Liver (tissue), 9 donors: ENCODE results near the gene DDX42. TPM values are rescaled to one million over a fixed set of nuclear protein-coding genes. Genes with fewer than 3 reads are reported as not detected.
A peak's percentile ranks its signal among the peaks of the same experiment; 100 is the strongest.

Experiments
- DNase-seq: peaks from one replicate; pipeline ENCODE4 v3.0.0-alpha.2; 2017; ENCODE audit warnings: low spot score
- H3K27ac ChIP-seq, 2 donors: one replicate each; pipeline ENCODE4 v1.7.0; 2013; ENCODE audit warnings: inconsistent platforms in 2 of 2, low read length in 2 of 2, control low read depth in 1 of 2, low read depth in 1 of 2, mild to moderate bottlenecking in 1 of 2
- H3K27me3 ChIP-seq, 4 donors: one replicate each; pipeline versions ENCODE4 v1.6.1 to v1.7.0; 2013; ENCODE audit warnings: low read length in 3 of 4, inconsistent platforms in 1 of 4, mild to moderate bottlenecking in 1 of 4, moderate library complexity in 1 of 4; ENCODE audit not compliant: control insufficient read depth in 4 of 4, insufficient read depth in 4 of 4
- H3K36me3 ChIP-seq, 4 donors: one replicate each; pipeline versions ENCODE4 v1.6.1 to v1.7.0; 2013; ENCODE audit warnings: low read length in 3 of 4, mild to moderate bottlenecking in 3 of 4, low read depth in 1 of 4, moderate library complexity in 1 of 4; ENCODE audit not compliant: control insufficient read depth in 4 of 4, insufficient read depth in 3 of 4
- H3K4me1 ChIP-seq, 4 donors: one replicate each; pipeline versions ENCODE4 v1.6.1 to v1.7.0; 2013; ENCODE audit warnings: low read length in 3 of 4, mild to moderate bottlenecking in 3 of 4, moderate library complexity in 1 of 4; ENCODE audit not compliant: control insufficient read depth in 4 of 4, insufficient read depth in 4 of 4
- H3K4me3 ChIP-seq, 3 donors: one replicate each; pipeline versions ENCODE4 v1.6.1 to v1.7.0; 2013; ENCODE audit warnings: low read length in 3 of 3, control low read depth in 1 of 3, low read depth in 1 of 3, mild to moderate bottlenecking in 1 of 3
- H3K9ac ChIP-seq, 2 donors: one replicate each; pipeline ENCODE4 v1.7.0; 2013; ENCODE audit warnings: low read length in 2 of 2, mild to moderate bottlenecking in 2 of 2, moderate library complexity in 2 of 2, control low read depth in 1 of 2, low read depth in 1 of 2
- H3K9me3 ChIP-seq, 4 donors: one replicate each; pipeline versions ENCODE4 v1.6.1 to v1.7.0; 2013; ENCODE audit warnings: low read length in 3 of 4; ENCODE audit not compliant: control insufficient read depth in 4 of 4
- EGR1 ChIP-seq, 2 donors: IDR thresholded peaks; 2 replicates each; pipeline ENCODE4 v1.6.1; 2016 to 2018; ENCODE audit warnings: antibody characterized with exemption in 2 of 2, low read depth in 2 of 2
- FOXA2 ChIP-seq: IDR thresholded peaks from 2 replicates; pipeline ENCODE4 v1.6.1; 2016; ENCODE audit warnings: antibody characterized with exemption
- HNF4A ChIP-seq, 2 donors: conservative IDR thresholded peaks; 2 replicates each; pipeline ENCODE4 v1.6.1; 2016; ENCODE audit warnings: antibody characterized with exemption in 2 of 2, mild to moderate bottlenecking in 2 of 2
- HNF4G ChIP-seq: IDR thresholded peaks from 2 replicates; pipeline ENCODE4 v1.6.1; 2016; ENCODE audit warnings: antibody characterized with exemption
- JUND ChIP-seq, 2 donors: IDR thresholded peaks; 2 replicates each; pipeline ENCODE4 v1.6.1; 2016; ENCODE audit warnings: antibody characterized with exemption in 2 of 2
- RAD21 ChIP-seq, 2 donors: IDR thresholded peaks; 2 replicates each; pipeline ENCODE4 v1.6.1; 2016; ENCODE audit warnings: antibody characterized with exemption in 2 of 2, mild to moderate bottlenecking in 2 of 2
- RXRA ChIP-seq, 2 donors: IDR thresholded peaks; 2 replicates each; pipeline ENCODE4 v1.6.1; 2017 to 2018; ENCODE audit warnings: antibody characterized with exemption in 2 of 2, mild to moderate bottlenecking in 1 of 2
- TAF1 ChIP-seq: conservative IDR thresholded peaks from 2 replicates; pipeline ENCODE4 v1.6.1; 2016; ENCODE audit warnings: antibody characterized with exemption, mild to moderate bottlenecking
- WGBS: extraction: QIAGEN DNeasy Blood & Tissue Kit; methylation state at CpG from one replicate; pipeline ENCODE4 v1.1.7; 2013; 5-methylcytosine and 5-hydroxymethylcytosine counted together
- polyA plus RNA-seq, 2 donors: library from polyadenylated mRNA; stranded (reverse) in 1 of 2; unstranded in 1 of 2; fragments of 200-250 nt in 1 of 2; fragments of >200 nt in 1 of 2; fragmentation: Nextera tagmentation in 1 of 2; extraction: Ambion mirVana in 1 of 2; gene quantifications; one replicate each; pipeline versions ENCODE4 v1.2.1 to v1.2.3, GENCODE V29; 2013 to 2015
- total RNA-seq, 2 donors: library from RNA; depleted of rRNA; stranded (reverse); fragments of >200 nt; gene quantifications; one replicate each; pipeline ENCODE4 v1.2.3, GENCODE V29; 2014
- TF ChIP-seq, protein P1 (sequence below): IDR thresholded peaks from 2 replicates; pipeline ENCODE4 v1.6.1; 2016; ENCODE audit warnings: antibody characterized with exemption
- TF ChIP-seq, protein P2 (sequence below): fragments of 150-350 bp; IDR thresholded peaks from 2 replicates; pipeline ENCODE4 v1.5.1; 2017; ENCODE audit warnings: improper control_type of control experiment, low read depth, low read length; ENCODE audit not compliant: missing input control
- TF ChIP-seq, protein P3 (sequence below): IDR thresholded peaks from 2 replicates; pipeline ENCODE4 v1.6.1; 2016; ENCODE audit warnings: antibody characterized with exemption
- TF ChIP-seq, protein P4 (sequence below): IDR thresholded peaks from 2 replicates; pipeline ENCODE4 v1.6.1; 2016; ENCODE audit warnings: antibody characterized with exemption, mild to moderate bottlenecking
- donor health status: healthy.
- donor health status: healthy.
- donor health status: healthy.
- donor health status: healthy.
- donor health status: healthy.

The DDX42 gene
- total and polyA plus RNA-seq, 4 donors = 15.0 to 64.2 (median 29.9) TPM

DNA sequence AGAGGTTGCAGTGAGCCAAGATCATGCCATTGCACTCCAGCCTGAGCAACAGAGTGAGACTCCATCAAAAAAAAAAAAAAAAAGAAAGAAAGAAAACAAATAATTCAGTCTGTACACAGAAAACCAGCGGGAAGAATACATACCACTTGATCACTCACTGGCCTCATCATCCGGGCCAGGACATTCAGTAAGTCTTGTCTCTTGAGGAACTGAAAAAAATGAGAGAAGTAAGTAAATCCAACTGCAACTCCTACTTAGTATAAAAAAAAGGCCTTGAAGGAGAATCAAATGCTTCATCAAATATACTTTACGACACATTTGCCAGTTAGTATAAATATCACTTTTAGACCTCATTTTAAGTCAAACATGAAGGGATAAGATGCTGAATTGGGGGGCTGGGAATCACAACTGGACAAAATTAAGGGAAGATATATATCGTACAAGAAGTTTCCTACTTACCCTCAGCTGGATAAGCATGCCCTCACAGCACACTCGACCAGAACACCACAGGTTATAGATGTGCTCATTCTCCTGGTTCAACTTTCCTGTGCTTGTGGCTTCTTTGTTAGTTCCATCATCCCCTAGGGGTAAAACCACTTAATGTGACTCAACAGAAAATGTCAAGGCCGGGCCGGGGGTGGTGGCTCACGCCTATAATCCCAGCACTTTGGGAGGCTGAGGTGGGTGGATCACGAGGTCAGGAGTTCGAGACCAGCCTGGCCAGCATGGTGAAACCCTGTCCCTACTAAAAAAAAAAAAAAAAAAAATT, 13.0 kb upstream of the DDX42 start:
- Histone ChIP-seq H3K36me3 (peaks cover 8 to 34% (median 28%) of the 10 kb centered on the region in 4 donors), H3K27me3 (no peaks in the 10 kb centered on the region), H3K4me1 (peaks cover 3 to 21% (median 15%) of the 10 kb centered on the region in 4 donors), H3K27ac (no peak overlapping the region), H3K9ac (no peak overlapping the region), H3K4me3 (no peak overlapping the region), H3K9me3 (no peaks in the 10 kb centered on the region)
- no peak for DNase-seq
- TF ChIP-seq, protein P1, sequence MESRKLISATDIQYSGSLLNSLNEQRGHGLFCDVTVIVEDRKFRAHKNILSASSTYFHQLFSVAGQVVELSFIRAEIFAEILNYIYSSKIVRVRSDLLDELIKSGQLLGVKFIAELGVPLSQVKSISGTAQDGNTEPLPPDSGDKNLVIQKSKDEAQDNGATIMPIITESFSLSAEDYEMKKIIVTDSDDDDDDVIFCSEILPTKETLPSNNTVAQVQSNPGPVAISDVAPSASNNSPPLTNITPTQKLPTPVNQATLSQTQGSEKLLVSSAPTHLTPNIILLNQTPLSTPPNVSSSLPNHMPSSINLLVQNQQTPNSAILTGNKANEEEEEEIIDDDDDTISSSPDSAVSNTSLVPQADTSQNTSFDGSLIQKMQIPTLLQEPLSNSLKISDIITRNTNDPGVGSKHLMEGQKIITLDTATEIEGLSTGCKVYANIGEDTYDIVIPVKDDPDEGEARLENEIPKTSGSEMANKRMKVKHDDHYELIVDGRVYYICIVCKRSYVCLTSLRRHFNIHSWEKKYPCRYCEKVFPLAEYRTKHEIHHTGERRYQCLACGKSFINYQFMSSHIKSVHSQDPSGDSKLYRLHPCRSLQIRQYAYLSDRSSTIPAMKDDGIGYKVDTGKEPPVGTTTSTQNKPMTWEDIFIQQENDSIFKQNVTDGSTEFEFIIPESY = no peak
- TF ChIP-seq, protein P2, sequence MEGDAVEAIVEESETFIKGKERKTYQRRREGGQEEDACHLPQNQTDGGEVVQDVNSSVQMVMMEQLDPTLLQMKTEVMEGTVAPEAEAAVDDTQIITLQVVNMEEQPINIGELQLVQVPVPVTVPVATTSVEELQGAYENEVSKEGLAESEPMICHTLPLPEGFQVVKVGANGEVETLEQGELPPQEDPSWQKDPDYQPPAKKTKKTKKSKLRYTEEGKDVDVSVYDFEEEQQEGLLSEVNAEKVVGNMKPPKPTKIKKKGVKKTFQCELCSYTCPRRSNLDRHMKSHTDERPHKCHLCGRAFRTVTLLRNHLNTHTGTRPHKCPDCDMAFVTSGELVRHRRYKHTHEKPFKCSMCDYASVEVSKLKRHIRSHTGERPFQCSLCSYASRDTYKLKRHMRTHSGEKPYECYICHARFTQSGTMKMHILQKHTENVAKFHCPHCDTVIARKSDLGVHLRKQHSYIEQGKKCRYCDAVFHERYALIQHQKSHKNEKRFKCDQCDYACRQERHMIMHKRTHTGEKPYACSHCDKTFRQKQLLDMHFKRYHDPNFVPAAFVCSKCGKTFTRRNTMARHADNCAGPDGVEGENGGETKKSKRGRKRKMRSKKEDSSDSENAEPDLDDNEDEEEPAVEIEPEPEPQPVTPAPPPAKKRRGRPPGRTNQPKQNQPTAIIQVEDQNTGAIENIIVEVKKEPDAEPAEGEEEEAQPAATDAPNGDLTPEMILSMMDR = no peak
- no peak for TF ChIP-seq FOXA2
- TF ChIP-seq, protein P3, sequence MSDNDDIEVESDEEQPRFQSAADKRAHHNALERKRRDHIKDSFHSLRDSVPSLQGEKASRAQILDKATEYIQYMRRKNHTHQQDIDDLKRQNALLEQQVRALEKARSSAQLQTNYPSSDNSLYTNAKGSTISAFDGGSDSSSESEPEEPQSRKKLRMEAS = no peak
- no peak for TF ChIP-seq HNF4A (conservative IDR thresholded peaks at IDR 0.05)
- TF ChIP-seq EGR1 (IDR thresholded peaks at IDR 0.05; ENCODE audit: low read depth in 2 of 2) = no peak
- TF ChIP-seq JUND (IDR thresholded peaks at IDR 0.05) = no peak
- no peak for TF ChIP-seq RXRA (IDR thresholded peaks at IDR 0.05)
- TF ChIP-seq TAF1 = no peak
- no peak for TF ChIP-seq RAD21 (IDR thresholded peaks at IDR 0.05)
- no peak for TF ChIP-seq HNF4G
- 79% methylated on average over 10 of the region's 10 CpGs for WGBS

DNA sequence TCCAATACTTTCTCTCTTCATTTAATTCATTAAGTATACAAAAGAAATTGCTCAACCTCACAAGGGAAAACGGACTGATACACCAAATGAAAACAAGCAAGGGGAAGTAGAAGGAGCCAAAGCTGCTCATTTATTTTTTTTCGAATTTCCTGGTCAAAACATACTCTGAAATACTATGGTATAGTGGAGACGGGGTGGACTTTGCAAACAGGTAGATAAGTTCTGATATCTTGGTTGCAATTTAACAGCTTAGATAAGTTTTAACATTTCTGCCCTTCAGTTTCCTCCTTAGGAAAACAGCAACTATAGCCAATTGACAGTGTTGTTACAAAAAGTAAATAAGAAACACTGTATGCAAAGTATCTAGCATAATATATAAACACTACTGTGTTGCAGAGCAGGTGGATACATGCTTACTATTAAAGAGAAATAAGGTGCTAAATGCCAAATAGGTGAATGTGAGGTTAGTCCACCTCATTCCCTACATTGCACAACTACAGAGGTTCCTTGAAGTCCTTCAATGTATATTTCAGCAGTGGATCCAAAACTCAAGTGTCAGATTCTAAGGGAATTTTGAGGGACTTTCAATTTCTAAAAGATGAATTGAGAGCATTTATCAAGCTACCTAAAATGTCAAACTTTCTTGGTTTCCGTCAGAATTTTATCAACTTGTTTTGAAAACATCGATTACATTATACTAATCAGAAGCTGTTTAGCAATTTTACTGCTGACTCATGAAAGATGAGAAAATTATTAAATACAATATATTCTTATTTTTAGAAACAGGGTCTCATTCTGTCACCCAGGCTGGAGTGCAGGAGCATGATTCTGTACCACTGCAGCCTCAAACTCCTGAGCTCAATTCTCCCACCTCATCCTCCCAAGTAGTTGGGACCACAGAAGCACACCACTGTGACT, 11.6 kb upstream of the DDX42 start:
- H3K36me3 ChIP-seq = peaks cover 6 to 30% (median 20%) of the 10 kb centered on the region in 4 donors
- no peak for DNase-seq
- peaks cover 3 to 21% (median 15%) of the 10 kb centered on the region in 4 donors for H3K4me1 ChIP-seq
- H3K9ac ChIP-seq = no peak overlapping the region
- WGBS = 44% methylated on average over 5 of the region's 5 CpGs
- TF ChIP-seq, protein P4, sequence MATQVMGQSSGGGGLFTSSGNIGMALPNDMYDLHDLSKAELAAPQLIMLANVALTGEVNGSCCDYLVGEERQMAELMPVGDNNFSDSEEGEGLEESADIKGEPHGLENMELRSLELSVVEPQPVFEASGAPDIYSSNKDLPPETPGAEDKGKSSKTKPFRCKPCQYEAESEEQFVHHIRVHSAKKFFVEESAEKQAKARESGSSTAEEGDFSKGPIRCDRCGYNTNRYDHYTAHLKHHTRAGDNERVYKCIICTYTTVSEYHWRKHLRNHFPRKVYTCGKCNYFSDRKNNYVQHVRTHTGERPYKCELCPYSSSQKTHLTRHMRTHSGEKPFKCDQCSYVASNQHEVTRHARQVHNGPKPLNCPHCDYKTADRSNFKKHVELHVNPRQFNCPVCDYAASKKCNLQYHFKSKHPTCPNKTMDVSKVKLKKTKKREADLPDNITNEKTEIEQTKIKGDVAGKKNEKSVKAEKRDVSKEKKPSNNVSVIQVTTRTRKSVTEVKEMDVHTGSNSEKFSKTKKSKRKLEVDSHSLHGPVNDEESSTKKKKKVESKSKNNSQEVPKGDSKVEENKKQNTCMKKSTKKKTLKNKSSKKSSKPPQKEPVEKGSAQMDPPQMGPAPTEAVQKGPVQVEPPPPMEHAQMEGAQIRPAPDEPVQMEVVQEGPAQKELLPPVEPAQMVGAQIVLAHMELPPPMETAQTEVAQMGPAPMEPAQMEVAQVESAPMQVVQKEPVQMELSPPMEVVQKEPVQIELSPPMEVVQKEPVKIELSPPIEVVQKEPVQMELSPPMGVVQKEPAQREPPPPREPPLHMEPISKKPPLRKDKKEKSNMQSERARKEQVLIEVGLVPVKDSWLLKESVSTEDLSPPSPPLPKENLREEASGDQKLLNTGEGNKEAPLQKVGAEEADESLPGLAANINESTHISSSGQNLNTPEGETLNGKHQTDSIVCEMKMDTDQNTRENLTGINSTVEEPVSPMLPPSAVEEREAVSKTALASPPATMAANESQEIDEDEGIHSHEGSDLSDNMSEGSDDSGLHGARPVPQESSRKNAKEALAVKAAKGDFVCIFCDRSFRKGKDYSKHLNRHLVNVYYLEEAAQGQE = no peak
- TF ChIP-seq HNF4A (conservative IDR thresholded peaks at IDR 0.05) = peak in 1 of 2 donors; percentile 17
- H3K27ac ChIP-seq = peak overlapping the region; percentile 40 to 42
- H3K9me3 ChIP-seq = no peaks in the 10 kb centered on the region
- no peak overlapping the region for H3K4me3 ChIP-seq
- H3K27me3 ChIP-seq = no peaks in the 10 kb centered on the region
